ENCODE results near the gene MAS1L.

MAS1L gene

DNA sequence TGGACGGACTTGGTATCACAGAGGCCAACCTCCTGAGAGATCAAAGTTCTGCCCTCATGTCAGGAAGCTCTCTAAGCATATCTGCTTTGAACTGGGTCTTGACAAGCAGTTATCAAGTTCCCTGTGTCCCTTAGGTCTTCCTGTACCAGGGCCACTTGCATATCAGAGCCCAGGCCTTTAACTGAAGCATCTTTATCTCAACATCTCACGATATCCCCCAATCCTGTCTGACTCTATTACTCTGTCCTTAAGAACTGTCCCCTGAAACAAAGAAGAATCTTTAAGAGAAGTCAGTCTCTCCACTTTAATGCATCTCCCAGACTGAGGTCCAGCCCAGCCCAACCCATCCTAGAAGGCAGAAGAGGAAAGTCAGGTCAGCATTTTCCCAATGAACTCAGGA lies 8.2 kb downstream of the MAS1L start:
- TF ChIP-seq, protein P1, sequence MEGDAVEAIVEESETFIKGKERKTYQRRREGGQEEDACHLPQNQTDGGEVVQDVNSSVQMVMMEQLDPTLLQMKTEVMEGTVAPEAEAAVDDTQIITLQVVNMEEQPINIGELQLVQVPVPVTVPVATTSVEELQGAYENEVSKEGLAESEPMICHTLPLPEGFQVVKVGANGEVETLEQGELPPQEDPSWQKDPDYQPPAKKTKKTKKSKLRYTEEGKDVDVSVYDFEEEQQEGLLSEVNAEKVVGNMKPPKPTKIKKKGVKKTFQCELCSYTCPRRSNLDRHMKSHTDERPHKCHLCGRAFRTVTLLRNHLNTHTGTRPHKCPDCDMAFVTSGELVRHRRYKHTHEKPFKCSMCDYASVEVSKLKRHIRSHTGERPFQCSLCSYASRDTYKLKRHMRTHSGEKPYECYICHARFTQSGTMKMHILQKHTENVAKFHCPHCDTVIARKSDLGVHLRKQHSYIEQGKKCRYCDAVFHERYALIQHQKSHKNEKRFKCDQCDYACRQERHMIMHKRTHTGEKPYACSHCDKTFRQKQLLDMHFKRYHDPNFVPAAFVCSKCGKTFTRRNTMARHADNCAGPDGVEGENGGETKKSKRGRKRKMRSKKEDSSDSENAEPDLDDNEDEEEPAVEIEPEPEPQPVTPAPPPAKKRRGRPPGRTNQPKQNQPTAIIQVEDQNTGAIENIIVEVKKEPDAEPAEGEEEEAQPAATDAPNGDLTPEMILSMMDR (conservative IDR thresholded peaks at IDR 0.05; ENCODE audit: control insufficient read depth, insufficient read depth, low read depth, low read length) = no peak
- no peak for DNase-seq (ENCODE audit: low read depth)
- no peak overlapping the region for H3K4me3 ChIP-seq (ENCODE audit: control insufficient read depth, low read depth, low read length)

DNA sequence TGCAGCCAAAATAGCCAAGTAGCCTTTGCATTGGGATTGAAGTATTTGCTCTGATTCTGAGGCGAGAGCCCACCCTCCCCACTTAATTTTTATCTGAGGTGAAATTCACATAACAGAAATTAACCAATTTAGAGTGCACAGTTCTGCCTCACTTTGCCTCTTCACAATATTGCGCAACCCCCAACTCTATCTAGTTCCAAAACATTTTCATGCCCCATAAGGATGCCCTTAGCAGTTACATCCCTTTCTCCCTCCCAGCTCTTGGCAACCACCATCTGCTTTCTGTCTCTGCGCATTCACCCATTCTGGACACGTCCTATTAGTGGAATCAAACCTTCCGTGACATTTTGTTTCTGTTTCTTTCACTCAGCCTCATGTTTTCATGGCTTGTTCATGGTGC lies 9.0 kb downstream of the MAS1L start:
- TF ChIP-seq, protein P1 (conservative IDR thresholded peaks at IDR 0.05; ENCODE audit: control insufficient read depth, insufficient read depth, low read depth, low read length) = no peak
- DNase-seq (ENCODE audit: low read depth) = no peak
- H3K4me3 ChIP-seq (ENCODE audit: control insufficient read depth, low read depth, low read length) = no peak overlapping the region

DNA sequence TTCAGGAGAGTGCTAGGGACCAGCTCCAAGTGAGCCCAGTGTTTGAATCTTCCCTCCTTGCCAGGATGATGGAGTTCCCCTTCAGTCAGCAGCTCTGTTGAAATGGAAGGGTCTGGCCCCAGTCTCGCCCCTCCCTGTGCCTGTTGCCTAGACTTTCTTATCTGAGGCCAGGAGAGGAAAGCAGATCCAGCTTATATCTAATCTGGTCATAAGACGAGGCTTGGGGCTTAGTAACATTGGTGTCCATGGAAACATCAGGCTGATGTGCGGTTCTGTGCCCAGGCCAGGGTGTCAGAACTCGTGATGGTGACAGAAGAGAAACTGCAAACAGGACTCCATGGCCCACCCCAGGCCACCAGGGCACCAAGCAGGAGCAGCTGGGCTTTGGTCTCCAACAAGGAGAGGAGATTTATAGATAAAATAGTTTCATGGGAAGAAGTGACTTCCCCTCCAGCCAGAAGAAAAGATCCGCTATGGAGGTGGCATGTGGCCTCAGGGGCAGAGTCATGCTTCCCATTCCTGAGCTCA lies 9.8 kb downstream of the MAS1L start:
- DNase-seq (ENCODE audit: low read depth) = no peak

DNA sequence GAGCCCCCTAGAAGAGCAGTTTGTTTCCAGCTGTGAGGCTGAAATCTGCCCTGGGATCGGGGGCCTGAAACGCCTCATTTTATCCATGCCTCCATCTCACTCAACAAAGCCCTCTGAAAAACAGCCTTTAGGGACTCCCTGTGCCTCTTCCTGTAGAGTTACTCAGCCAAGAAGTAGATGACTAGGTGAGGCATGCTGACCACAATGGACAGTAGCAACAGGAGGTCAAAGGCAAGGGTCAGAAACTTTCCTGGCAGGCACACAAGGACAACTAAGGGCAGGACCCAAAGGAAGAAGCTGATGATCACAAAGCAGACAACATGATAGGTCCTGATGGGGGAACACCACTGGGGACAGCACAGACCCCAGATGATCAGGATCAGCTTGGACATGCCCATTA lies 12.8 kb downstream of the MAS1L start:
- no peak for DNase-seq (ENCODE audit: low read depth)
- H3K4me3 ChIP-seq (ENCODE audit: control insufficient read depth, low read depth, low read length) = no peak overlapping the region
- TF ChIP-seq, protein P1 (conservative IDR thresholded peaks at IDR 0.05; ENCODE audit: control insufficient read depth, insufficient read depth, low read depth, low read length) = no peak

More for the DNA sequence above, 9.8 kb downstream of the MAS1L start:
- H3K4me3 ChIP-seq (ENCODE audit: control insufficient read depth, low read depth, low read length) = no peak overlapping the region
- TF ChIP-seq, protein P1 (conservative IDR thresholded peaks at IDR 0.05; ENCODE audit: control insufficient read depth, insufficient read depth, low read depth, low read length) = no peak

DNA sequence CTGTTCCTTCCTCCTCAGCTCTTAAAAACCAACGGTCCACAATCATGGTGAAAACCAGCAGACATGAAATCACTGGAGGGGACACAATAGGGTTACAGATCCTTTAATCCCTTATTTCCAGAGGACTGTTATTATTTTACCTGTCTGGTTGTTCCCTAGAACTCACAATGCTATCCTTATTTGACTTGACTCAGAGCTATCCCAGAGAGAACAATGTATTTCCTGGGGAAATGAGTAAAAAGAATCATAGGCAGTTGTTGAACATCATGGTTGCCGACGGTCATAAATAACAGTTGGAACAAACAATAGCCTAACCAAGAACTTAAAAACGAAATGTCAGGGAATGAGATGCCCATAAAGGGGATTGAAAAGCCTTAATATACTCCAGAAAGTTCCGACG lies 21.5 kb downstream of the MAS1L start:
- no peak overlapping the region for H3K4me3 ChIP-seq (ENCODE audit: control insufficient read depth, low read depth, low read length)
- no peak for DNase-seq (ENCODE audit: low read depth)
- TF ChIP-seq, protein P1 (conservative IDR thresholded peaks at IDR 0.05; ENCODE audit: control insufficient read depth, insufficient read depth, low read depth, low read length) = no peak

DNA sequence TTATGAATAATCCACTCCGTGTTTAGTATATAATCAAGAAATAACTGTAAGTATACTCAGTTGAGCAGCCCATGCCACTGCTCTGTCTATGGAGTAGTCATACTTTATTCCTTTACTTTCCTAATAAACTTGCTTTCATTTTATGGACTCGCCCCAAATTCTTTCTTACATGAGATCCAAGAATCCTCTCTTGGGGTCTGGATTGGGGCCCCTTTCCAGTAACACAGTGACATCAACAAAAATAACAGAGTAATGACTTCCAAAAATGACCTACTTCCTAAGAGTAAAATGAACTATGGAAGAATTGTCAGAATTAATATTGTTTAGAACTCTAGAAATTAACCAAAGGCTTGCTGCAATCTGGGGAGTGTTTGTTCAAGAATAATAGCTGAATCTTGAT lies 22.0 kb downstream of the MAS1L start:
- H3K4me3 ChIP-seq (ENCODE audit: control insufficient read depth, low read depth, low read length) = no peak overlapping the region
- TF ChIP-seq, protein P1 (conservative IDR thresholded peaks at IDR 0.05; ENCODE audit: control insufficient read depth, insufficient read depth, low read depth, low read length) = no peak
- DNase-seq (ENCODE audit: low read depth) = no peak

DNA sequence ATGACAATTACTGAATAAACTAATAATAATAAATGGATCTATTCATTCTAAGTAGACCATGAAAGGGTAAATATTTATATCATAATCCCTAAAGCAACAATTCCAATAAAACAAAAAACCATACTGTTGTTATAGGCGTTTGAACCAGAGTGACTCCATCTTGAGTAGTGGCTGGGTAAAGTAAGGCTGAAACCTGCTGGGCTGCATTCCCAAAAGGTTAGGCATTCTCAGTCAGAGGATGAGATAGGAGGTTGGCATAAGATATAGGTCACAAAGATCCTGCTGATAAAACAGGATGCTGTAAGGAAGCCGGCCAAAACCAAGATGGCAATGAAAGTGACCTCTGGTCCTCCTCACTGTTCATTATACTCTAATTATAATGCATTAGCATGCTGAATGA lies 22.5 kb downstream of the MAS1L start:
- H3K4me3 ChIP-seq (ENCODE audit: control insufficient read depth, low read depth, low read length) = no peak overlapping the region
- TF ChIP-seq, protein P1 (conservative IDR thresholded peaks at IDR 0.05; ENCODE audit: control insufficient read depth, insufficient read depth, low read depth, low read length) = no peak
- no peak for DNase-seq (ENCODE audit: low read depth)
